Neutrophil (primary cell): ENCODE data around the gene ADA.

ENCODE experiments used
- H3K27ac ChIP-seq: fragments of 200-600 bp; sonication (generic); 2 replicates; pipeline ENCODE4 v1.5.1; 2016; ENCODE audit warnings: mild to moderate bottlenecking, moderate library complexity
- H3K27me3 ChIP-seq: fragments of 200-600 bp; sonication (generic); 2 replicates; pipeline ENCODE4 v1.6.0; 2016; ENCODE audit warnings: mild to moderate bottlenecking
- H3K36me3 ChIP-seq: fragments of 200-600 bp; sonication (generic); 2 replicates; pipeline ENCODE4 v1.5.1; 2017
- H3K4me1 ChIP-seq, 2 experiments: fragments of 200-600 bp in 1 of 2; sonication (generic) in 1 of 2; 1 replicate in 1 of 2; 2 replicates in 1 of 2; pipeline versions ENCODE4 v1.5.1 to v1.6.1; 2013 to 2016; ENCODE audit warnings: low read depth in 1 of 2, low read length in 1 of 2, mild to moderate bottlenecking in 1 of 2, moderate library complexity in 1 of 2; ENCODE audit not compliant: control insufficient read depth in 1 of 2, insufficient read depth in 1 of 2
- H3K4me3 ChIP-seq, 2 experiments: fragments of 200-600 bp in 1 of 2; sonication (generic) in 1 of 2; 1 replicate in 1 of 2; 2 replicates in 1 of 2; pipeline ENCODE4 v1.5.1; 2013 to 2016; ENCODE audit warnings: low read depth in 1 of 2, low read length in 1 of 2, mild to moderate bottlenecking in 1 of 2, moderate library complexity in 1 of 2
- H3K9me3 ChIP-seq: fragments of 200-600 bp; sonication (generic); 2 replicates; pipeline ENCODE4 v1.5.1; 2016
- TF ChIP-seq, protein P1 (sequence below): fragments of 200-600 bp; sonication (generic); IDR thresholded peaks from 2 replicates; pipeline ENCODE4 v1.5.1; 2016; ENCODE audit warnings: antibody characterized with exemption

ADA gene

DNA sequence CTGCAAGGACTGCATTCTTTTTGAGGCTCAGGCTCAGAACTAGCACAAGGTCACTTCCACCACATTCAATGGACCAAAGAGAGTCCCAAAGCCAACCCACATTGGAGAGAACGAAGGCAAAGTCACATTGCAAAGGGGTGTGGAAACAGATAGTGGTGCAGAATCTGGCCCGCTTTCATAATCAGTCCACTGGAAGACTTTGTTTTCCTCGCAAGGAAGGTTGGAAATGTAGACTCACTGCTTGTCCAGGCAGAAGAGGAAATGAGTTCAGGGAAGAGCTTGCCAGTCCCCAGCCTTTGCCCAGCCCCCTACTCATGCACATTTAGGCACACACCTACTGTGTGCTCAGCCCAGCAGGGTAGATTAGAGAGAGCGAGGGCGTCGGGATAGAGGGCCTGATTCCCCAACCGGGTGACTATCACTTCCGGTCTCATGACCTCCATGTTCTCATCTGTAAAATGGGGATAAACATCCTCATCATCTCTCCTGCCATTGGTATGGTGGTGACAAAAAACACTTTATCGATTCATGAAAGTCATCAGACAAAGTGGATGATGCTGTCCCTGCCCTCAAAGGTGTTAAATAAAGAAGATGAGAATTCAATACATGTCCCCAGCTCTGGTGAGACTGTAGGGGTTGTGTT is 39.4 kb upstream of the ADA start:
- Histone ChIP-seq H3K4me3 (no peak overlapping the region), H3K27me3 (no peaks in the 10 kb centered on the region), H3K4me1 (no peaks in the 10 kb centered on the region), H3K36me3 (no peaks in the 10 kb centered on the region), H3K9me3 (no peaks in the 10 kb centered on the region), H3K27ac (no peak overlapping the region)
- TF ChIP-seq, protein P1, sequence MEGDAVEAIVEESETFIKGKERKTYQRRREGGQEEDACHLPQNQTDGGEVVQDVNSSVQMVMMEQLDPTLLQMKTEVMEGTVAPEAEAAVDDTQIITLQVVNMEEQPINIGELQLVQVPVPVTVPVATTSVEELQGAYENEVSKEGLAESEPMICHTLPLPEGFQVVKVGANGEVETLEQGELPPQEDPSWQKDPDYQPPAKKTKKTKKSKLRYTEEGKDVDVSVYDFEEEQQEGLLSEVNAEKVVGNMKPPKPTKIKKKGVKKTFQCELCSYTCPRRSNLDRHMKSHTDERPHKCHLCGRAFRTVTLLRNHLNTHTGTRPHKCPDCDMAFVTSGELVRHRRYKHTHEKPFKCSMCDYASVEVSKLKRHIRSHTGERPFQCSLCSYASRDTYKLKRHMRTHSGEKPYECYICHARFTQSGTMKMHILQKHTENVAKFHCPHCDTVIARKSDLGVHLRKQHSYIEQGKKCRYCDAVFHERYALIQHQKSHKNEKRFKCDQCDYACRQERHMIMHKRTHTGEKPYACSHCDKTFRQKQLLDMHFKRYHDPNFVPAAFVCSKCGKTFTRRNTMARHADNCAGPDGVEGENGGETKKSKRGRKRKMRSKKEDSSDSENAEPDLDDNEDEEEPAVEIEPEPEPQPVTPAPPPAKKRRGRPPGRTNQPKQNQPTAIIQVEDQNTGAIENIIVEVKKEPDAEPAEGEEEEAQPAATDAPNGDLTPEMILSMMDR = no peak

DNA sequence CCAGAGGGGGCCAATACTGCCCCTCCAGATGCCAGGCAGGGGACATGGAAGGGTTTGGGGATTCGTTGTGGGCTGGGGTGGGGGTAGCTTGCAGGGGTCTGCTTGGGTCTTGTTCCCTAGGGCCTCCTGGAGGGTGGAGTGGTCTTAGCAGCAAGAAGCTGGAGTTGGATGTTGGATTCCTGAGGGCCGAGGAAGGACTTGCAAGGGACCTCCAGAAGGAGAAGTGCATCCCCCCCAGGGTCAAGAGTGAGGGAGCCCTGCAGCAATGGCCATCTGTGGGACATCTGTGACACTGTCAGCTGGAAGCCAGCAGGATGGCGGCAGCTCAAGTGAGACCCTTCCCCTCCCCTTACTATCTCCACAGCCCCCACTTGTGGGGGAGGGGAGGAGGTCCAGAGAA is 38.3 kb upstream of the ADA start:
- peaks cover 0 to 3% of the 10 kb centered on the region in 2 experiments for H3K4me1 ChIP-seq
- H3K27ac ChIP-seq = no peak overlapping the region
- TF ChIP-seq, protein P1 = no peak
- no peaks in the 10 kb centered on the region for H3K36me3 ChIP-seq
- H3K4me3 ChIP-seq = no peak overlapping the region
- no peaks in the 10 kb centered on the region for H3K9me3 ChIP-seq
- H3K27me3 ChIP-seq = no peaks in the 10 kb centered on the region

DNA sequence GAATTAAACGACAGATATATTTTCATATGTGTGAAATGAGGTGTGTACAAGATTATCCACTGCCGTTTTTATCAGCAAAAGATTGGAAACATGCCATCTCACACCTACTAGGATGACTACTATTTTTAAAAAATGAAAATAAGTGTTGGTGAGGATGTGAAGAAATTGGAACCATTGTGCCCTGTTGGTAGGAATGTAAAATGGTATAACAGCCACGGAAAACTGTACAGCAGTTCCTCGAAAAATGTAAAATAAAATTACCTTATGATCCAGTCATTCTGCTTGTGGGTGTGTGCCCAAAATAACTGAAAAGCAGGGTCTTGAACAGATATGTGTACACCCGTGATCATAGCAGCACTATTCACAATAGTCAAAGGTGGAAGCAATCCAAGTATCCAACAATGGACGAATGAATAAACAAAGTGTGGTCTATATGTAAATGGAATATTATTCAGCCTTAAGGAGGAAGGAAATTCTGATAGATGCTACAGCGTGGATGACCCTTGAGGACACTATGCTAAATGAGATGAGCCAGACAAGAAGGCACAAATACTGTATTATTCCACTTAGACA is 36.6 kb upstream of the ADA start:
- Histone ChIP-seq H3K27me3 (no peaks in the 10 kb centered on the region), H3K9me3 (no peaks in the 10 kb centered on the region), H3K36me3 (no peaks in the 10 kb centered on the region), H3K27ac (no peak overlapping the region), H3K4me1 (peaks cover 0 to 18% of the 10 kb centered on the region in 2 experiments), H3K4me3 (no peak overlapping the region)
- TF ChIP-seq, protein P1 = no peak

DNA sequence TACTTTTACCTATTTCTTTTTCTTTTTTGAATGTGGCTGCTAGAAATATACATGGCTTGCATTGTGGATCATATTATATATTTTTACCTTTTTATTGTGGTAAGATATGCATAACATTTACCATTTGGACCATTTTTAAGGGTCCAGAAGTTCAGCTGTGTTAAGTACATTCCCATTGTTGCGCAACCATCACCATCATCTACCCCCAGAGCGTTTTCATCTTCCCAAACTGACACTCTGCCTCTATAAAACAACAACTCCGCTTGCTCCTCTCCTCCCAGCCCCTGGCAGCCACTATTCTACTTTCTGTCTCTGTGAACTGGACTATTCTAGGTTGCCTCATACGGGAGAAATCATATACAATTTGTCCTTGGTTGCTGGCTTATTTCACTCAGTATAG is 35.4 kb upstream of the ADA start:
- TF ChIP-seq, protein P1 = no peak
- Histone ChIP-seq H3K27me3 (no peaks in the 10 kb centered on the region), H3K4me3 (no peak overlapping the region), H3K4me1 (peaks cover 0 to 18% of the 10 kb centered on the region in 2 experiments), H3K36me3 (no peaks in the 10 kb centered on the region), H3K9me3 (no peaks in the 10 kb centered on the region), H3K27ac (no peak overlapping the region)

DNA sequence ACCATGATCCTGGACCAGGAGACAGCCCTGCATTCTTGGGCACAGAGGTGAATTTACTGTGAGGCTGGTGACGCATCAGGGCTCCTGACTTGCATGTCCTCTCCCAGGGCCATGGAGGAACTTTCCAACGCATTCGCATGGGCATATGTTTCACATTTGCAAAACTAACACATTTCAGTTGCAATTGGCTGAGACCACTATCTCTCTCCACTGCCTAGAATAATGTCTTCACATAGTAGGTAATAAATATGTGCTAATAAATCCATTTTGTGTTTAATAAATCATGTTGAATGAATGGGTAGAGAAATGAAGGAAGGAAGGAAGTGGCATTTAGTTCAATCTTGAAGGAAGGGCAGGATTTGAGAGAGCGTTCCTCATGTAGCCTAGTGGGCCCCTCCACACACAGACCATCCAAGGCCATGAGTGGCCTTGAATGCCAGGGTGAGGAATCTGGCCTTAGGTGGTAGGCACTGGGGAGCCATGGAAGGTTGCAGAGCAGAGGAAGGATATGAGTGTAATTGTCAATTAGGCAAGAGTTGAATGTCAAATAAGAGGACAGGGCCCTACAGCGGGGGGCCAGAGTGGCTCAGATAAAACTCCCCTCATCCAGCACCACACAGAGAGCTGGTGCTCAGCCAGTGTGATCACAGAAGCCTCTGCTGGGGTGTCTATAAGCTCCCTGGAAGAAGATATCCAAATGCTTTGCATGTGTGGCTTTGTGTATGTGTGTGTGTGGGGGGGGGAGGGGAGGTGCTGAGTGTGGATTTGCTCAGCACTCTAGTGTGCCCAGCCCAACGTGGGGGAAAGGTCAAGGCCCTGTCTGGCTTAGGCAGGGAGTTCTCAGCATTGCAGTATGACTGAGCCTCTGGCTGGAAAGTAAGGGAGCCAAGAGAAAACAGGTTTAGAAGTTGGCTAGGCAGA is 32.8 kb upstream of the ADA start:
- Histone ChIP-seq H3K27me3 (no peaks in the 10 kb centered on the region), H3K27ac (no peak overlapping the region), H3K36me3 (no peaks in the 10 kb centered on the region), H3K4me1 (peaks cover 0 to 18% of the 10 kb centered on the region in 2 experiments), H3K9me3 (no peaks in the 10 kb centered on the region), H3K4me3 (no peak overlapping the region)
- TF ChIP-seq, protein P1 = no peak
